ENCODE data around the gene CLUH.

Gene CLUH

DNA sequence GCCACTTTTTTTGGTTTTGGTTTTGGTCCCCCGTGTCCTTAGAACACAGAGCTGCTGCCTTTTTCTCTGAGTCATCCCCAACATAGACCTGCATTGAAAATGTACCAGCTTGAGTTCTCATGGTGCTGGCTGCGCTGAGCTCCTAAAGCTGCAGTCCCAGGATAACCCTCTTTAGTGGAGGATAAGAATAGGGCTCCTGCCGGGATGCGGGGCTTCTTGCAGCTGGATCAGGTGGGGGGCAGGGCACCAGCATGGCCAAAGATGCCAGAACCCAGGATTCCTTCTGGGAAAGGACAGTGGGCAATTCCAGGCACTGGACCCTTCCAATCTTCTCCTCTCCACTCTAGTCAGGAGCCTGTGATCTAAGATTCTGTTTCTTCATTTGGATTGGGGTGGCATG lies 8.3 kb upstream of the CLUH start:
- peaks cover 33% of the 10 kb centered on the region for H3K27me3 ChIP-seq
- H4K20me1 ChIP-seq, result peaks cover 8% of the 10 kb centered on the region
- no peaks in the 10 kb centered on the region for H3K9me3 ChIP-seq
- H3K4me1 ChIP-seq, result peaks cover 20% of the 10 kb centered on the region
- TF ChIP-seq Cebpa-rat (IDR thresholded peaks at IDR 0.05), result no peak
- no peak overlapping the region for H3K9ac ChIP-seq
- no peak overlapping the region for H3K4me2 ChIP-seq
- no peak overlapping the region for H3K4me3 ChIP-seq
- no peaks in the 10 kb centered on the region for H3K36me3 ChIP-seq
- no peak overlapping the region for H3K27ac ChIP-seq

DNA sequence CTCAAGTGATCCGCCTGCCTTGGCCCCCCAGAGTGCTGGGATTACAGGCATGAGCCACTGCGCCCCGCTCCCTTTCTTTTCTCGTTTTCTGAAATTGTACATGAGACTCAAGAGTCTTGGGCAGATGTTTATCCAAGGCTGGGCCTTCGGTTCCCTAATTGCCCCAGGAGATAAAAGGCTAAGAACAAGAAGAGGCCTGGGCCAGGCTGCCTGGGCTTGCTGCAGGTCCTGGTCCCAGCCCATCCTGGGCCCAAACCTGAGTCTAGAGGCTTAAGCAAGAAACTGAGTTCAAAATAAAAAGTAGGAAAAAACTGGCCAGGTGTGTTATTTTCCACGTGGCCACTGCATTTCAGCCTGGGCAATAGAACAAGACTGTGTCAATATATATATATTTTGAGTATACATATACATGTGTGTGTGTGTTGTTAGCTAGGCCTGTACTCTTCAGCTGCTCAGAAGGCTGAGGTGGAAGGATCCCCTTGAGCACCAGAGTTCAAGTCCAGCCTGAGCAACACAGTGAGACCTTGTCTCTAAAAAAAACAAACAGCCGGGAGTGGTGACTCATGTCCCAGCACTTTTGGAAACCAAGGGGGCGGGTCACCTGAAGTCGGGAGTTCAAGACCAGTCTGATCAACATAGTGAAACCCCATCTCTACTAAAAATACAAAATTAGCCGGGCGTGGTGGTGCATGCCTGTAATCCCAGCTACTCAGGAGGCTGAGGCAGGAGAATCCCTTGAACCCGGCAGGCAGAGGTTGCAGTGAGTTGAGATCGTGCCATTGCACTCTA lies 6.8 kb upstream of the CLUH start:
- H3K9ac ChIP-seq, result no peak overlapping the region
- peak overlapping the region; percentile 73; the same call in 1 of the 2 replicates for H3K4me2 ChIP-seq
- no peak overlapping the region for H3K27ac ChIP-seq

DNA sequence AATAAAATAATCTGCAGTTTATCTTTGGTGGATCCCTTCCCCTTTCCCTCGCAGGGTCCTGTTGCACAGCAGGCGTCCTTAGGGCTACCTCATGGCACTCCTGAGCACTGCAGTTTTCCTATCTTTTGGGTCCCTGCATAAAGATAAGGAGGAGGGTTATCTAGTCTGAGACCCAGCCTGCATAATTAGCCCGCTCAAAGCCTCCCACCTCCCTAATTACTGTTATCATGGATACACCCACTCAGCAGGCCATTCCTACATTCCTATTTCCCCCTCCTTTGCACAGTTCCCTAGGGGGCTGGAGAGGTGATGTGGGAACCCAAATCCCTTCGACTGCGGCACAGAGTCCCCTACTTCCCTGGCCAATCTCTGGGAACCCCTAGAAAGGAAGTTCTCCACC lies 5.1 kb upstream of the CLUH start:
- H3K9me3 ChIP-seq, result no peaks in the 10 kb centered on the region
- H4K20me1 ChIP-seq, result no peaks in the 10 kb centered on the region
- no peaks in the 10 kb centered on the region for H3K36me3 ChIP-seq
- H3K4me3 ChIP-seq, result no peak overlapping the region
- H3K9ac ChIP-seq, result no peak overlapping the region
- H3K4me1 ChIP-seq, result peaks cover 34% of the 10 kb centered on the region
- no peak for TF ChIP-seq Cebpa-rat (IDR thresholded peaks at IDR 0.05)
- peak overlapping the region; percentile 73 for H3K4me2 ChIP-seq
- peak overlapping the region; percentile 35; the same call in 1 of the 2 replicates for H3K27ac ChIP-seq
- H3K27me3 ChIP-seq, result 0 out of 2 replicates have a peak, but pooled peaks cover under 1% of the 10 kb centered on the region

More for the DNA sequence above, 6.8 kb upstream of the CLUH start:
- Histone ChIP-seq H3K4me1 (peaks cover 20% of the 10 kb centered on the region), H3K4me3 (no peak overlapping the region), H3K36me3 (no peaks in the 10 kb centered on the region), H3K9me3 (no peaks in the 10 kb centered on the region), H4K20me1 (no peaks in the 10 kb centered on the region; the same call in 1 of the 2 replicates), H3K27me3 (peaks cover 17% of the 10 kb centered on the region)
- no peak for TF ChIP-seq Cebpa-rat (IDR thresholded peaks at IDR 0.05)

DNA sequence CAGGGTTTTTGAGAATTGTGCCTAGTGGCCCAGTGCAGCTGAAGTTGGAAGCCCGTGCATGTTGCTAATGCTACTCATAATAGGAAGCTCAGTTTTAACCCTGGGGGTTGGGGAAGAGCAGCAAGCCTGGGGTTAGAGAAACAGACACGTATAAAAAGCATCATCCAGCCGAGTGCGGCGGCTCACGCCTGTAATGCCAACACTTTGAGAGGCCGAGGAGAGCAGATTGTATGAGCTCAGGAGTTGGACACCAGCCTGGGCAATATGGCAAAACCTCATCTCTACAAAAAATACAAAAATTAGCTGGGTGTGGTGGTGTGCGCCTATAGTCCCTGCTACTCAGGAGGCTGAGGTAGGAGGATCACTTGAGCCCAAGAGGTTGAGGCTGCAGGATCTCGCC lies 2.3 kb upstream of the CLUH start:
- H3K27ac ChIP-seq, result no peak overlapping the region
- H4K20me1 ChIP-seq, result peaks cover 25% of the 10 kb centered on the region
- no peaks in the 10 kb centered on the region for H3K36me3 ChIP-seq
- H3K9me3 ChIP-seq, result no peaks in the 10 kb centered on the region
- H3K4me2 ChIP-seq, result no peak overlapping the region
- H3K4me1 ChIP-seq, result peaks cover 53% of the 10 kb centered on the region
- no peaks in the 10 kb centered on the region for H3K27me3 ChIP-seq
- no peak overlapping the region for H3K9ac ChIP-seq
- TF ChIP-seq Cebpa-rat (IDR thresholded peaks at IDR 0.05), result no peak
- H3K4me3 ChIP-seq, result no peak overlapping the region

DNA sequence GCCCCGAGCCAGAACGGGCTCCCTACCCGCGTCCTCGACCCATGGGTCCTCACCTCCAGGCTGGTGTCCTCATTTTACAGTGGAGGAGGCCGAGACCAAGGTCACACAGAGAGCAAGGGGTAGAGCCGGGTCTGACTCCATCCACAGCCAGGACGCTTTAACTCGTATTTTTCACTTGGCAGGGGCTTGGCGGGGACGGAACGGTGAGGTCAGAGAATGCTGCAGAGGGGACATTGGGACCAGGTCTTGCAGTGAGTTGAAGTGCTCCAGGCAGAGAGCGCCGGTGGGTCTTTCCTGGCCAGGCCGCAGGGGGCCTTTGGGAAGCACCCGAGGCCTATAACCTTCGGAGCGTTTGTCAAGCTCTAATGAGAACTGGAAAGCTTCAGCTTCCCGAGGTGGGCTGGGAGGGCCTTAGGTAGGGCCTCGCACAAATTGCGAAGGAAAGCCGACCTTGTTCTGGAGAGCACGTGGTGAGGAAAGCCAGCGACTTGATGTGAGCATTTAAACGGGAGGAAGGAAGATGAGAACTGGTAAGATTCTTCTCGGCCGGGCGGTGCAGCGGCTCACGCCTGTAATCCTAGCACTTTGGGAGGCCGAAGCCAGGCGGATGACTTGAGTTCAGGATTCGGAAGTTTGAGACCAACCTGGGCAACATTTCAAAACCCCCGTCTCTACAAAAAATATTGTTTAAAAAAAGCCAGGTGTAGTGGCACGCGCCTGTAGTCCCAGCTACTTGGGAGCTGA lies 908 bp upstream of the CLUH start:
- Histone ChIP-seq H3K9me3 (no peaks in the 10 kb centered on the region), H3K36me3 (peaks cover 6% of the 10 kb centered on the region; the same call in 1 of the 2 replicates), H4K20me1 (peaks cover 39% of the 10 kb centered on the region), H3K4me3 (peak overlapping the region; percentile 98), H3K4me1 (peaks cover 61% of the 10 kb centered on the region), H3K4me2 (peak overlapping the region; percentile 99), H3K27ac (peak overlapping the region; percentile 92), H3K27me3 (no peaks in the 10 kb centered on the region), H3K9ac (peak overlapping the region; percentile 96)
- no peak for TF ChIP-seq Cebpa-rat (IDR thresholded peaks at IDR 0.05)

DNA sequence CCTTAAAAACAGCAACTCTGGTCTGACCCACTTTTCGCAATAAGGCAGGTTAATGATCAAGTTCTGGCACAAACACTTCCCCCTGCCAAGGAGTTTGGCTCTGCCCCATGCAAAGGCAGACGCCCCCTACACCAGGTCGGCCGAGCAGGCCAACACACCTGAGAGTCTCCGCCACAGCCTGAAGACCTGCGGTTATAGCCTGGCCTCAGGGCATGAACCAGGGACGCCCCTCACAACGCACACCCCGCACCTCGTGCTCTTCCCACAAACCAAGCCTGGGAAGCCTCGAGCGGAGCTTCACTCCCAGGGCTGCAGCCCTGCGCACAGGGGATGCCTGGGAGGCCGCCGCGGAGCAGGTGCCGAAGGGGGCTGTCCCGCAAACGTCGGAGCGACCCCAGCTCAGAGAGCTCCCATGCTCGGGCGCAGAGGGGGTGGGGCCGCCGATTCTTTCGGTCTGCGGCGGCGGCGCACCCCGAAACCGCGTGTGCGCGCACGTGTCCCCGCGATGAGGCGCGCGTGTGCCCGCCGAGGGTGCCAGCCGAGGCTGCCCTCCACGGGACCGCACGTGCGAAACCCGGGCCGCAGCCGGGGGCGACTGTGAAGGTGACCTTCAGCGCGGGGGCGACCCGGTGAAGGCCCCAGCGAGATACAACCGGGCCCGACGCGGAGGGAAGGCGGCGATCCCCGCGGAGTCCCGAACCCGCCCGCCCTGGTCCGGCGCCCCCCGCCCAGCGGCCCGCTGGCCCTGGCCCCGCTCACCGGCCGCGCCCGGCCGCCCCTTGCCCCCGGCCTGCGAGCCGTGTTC lies 559 bp downstream of the CLUH start:
- Histone ChIP-seq H3K4me3 (peak overlapping the region; percentile 98), H4K20me1 (peaks cover 54% of the 10 kb centered on the region), H3K4me1 (peaks cover 59% of the 10 kb centered on the region), H3K36me3 (peaks cover 21% of the 10 kb centered on the region), H3K9me3 (no peaks in the 10 kb centered on the region), H3K27me3 (no peaks in the 10 kb centered on the region), H3K27ac (peak overlapping the region; percentile 92), H3K9ac (peak overlapping the region; percentile 96), H3K4me2 (peak overlapping the region; percentile 99)
- TF ChIP-seq Cebpa-rat (IDR thresholded peaks at IDR 0.05), result no peak

DNA sequence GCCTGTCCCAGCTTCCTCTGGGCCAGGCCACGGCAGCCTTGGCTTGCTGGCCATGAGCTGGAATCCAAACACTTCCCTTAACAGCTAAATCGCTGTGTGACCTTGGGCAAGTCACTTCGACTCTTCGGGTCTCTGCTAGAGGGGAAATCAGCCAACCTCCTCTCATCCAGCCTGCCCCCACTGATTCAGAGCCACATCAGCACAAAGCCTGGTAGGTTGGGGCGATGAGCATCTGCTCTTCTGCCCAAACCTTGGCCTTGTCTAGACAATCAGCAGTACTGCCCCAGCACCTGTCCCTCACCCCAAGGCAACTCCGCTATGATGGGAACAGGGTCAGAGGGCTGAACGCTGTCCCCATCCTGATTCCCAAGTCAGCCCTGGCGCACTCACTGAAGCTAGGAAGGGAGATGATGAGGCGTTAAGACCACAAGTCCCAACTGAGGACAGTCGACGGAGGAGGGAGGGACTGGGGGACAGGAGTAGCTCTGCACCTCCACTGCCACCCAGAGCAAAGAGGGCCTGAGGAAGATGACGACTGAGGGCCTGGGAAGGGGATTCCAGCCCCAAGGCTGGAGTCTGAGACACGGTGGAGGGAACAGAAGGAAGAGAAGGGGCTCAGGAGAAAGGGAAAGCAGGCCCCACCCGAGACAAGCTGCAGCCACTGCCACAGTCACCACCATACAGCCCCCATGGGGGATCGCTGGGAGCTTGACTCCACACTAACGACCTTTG lies 1.3 kb downstream of the CLUH start:
- peaks cover 62% of the 10 kb centered on the region for H4K20me1 ChIP-seq
- no peaks in the 10 kb centered on the region for H3K9me3 ChIP-seq
- no peaks in the 10 kb centered on the region for H3K27me3 ChIP-seq
- H3K4me3 ChIP-seq, result peak overlapping the region; percentile 98
- no peak for TF ChIP-seq Cebpa-rat (IDR thresholded peaks at IDR 0.05)
- peak overlapping the region; percentile 99 for H3K4me2 ChIP-seq
- peak overlapping the region; percentile 96 for H3K9ac ChIP-seq
- peak overlapping the region; percentile 92 for H3K27ac ChIP-seq
- peaks cover 67% of the 10 kb centered on the region for H3K4me1 ChIP-seq
- H3K36me3 ChIP-seq, result peaks cover 28% of the 10 kb centered on the region

DNA sequence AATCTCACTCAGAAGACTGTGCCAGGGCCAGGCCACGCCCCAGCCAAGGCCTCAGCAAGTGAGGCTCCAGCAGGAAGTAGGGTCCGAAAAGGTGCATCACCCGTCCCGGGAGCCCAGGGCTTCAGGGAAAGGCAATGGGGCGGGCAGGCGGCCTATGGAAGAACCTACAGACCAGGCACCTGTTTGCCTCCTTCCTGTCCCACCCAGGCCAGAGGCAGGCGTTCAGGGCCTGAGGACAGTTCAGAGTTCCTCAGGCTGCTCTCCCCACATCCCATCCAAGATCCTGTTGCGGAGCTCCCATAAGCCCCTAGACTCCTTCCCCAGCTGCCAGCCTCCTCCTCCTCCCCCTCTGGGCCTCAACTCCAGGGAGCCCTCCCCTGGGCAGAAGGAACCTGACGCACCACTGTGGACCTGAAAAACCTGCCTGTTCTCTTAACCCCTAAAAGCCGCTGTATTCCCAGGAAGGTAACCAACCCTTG lies 2.3 kb downstream of the CLUH start:
- Histone ChIP-seq H3K9ac (peak overlapping the region; percentile 96), H3K27me3 (no peaks in the 10 kb centered on the region), H3K4me2 (peak overlapping the region; percentile 99), H3K36me3 (peaks cover 36% of the 10 kb centered on the region), H4K20me1 (peaks cover 72% of the 10 kb centered on the region), H3K4me1 (peaks cover 75% of the 10 kb centered on the region), H3K27ac (peak overlapping the region; percentile 72), H3K9me3 (no peaks in the 10 kb centered on the region), H3K4me3 (peak overlapping the region; percentile 98)
- TF ChIP-seq Cebpa-rat (IDR thresholded peaks at IDR 0.05), result no peak

Data from BLaER1 (cell line).